NCI-H1105 treated with DMSO at 0.1 percent for 48 hours (cell line): ENCODE data around the gene SPRY2.
"Not testable (repeated sequence)": the region's sequence is repeated elsewhere in the genome, so short reads cannot be mapped to it uniquely, and the experiment has no call there.

Experiments
- DNase-seq: peaks from one replicate; lab custom pipeline; 2025; lab: John Stamatoyannopoulos, UW

Gene SPRY2

GRCh38 chr13:80348750-80349149, 7.8 kb upstream of the SPRY2 start:
- no peak for DNase-seq

DNA sequence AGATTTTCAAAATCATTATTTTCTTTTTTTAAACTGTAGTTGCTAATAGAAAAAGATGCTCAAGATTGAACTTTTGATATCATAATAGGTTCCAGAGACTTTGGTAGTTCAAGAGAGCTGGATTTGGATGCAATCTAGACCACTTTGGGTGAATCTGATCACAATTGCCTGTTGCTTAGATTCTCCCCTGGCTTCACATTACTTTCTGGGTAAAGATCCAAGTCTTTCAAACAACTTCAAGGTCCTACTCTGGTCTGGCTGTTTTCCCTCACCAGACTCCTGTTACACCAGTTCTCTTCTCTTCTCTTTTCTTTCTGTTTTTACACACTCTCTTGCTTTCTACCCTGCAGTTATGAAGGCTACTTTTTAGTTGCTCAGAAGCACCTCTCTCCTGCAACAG, 7.4 kb upstream of the SPRY2 start:
- DNase-seq = no peak

- no peak for DNase-seq
Observed at GRCh38 chr13:80345771-80346510, 5.0 kb upstream of the SPRY2 start.

DNA sequence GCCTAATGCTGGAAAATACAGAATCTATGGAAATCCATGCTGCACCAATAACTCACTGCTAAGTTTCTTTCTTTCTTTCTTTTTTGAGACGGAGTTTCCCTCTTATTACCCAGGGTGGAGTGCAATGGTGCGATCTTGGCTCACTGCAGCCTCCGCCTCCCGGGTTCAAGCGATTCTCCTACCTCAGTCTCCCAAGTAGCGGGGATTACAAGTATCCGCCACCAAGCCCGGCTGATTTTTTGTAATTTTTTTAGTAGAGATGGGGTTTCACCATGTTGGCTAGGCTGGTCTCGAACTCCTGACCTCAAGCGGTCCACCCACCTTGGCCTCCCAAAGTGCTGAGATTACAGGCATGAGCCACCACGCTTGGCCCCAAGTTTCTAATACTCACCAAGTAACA, 3.1 kb upstream of the SPRY2 start:
- DNase-seq = not testable (repeated sequence)

GRCh38 chr13:80342471-80343371, 1.8 kb upstream of the SPRY2 start:
- DNase-seq = peak; percentile 50

DNA sequence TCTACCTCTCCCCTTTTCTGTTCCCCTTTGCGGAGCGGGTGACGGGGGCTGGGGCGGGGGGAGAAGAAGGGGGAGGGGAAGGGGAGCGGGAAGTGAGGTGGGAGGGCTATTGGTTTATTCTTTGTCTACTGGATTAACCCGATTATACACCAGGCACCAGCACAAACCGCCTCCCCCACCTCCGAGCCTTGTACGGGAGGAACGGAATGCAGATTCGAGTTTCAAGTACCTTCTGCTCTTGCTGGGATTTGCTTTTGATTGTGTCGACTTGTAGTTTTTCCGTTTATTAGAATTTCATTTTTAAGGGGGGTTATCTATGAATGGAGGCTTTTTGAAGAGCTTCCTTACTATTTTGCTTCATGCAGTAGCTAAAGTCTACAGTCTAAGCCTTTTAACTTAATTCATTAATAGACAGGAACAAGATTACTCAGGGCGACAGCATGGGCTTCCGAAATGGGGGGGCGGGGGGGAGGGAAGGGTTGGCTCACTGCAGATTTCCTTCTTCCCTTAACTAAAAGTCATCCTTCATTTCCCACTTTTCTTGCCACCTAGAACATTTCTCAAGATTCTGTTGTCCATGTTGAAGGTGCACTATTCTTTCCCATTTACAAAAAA, 937 bp upstream of the SPRY2 start:
- peak; percentile 50 for DNase-seq

GRCh38 chr13:80340651-80341100, 250 bp downstream of the SPRY2 start:
- peak; percentile 44 for DNase-seq

- peak; percentile 44 for DNase-seq
Observed at GRCh38 chr13:80339912-80340650, 845 bp downstream of the SPRY2 start.

DNA sequence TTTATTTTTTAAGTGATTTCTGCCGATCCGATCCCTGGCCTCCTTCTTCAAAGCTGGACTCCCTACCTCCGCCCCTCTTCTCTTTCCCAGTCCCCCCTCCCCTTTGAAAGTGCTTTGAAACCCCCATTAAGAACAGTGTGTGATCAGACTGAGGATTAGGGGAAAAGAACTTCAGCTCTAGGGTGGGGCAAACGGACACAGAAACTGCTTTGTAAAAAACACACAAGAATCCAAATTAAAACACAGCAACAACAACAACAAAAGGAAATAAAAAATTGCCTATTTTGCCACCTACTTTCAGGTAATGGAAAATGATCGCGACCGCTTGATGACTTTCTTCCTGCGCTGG, 1.4 kb downstream of the SPRY2 start:
- DNase-seq = no peak

GRCh38 chr13:80338781-80339562, 2.0 kb downstream of the SPRY2 start:
- DNase-seq = peak; percentile 23

GRCh38 chr13:80337288-80338081, 3.4 kb downstream of the SPRY2 start:
- DNase-seq = no peak

DNA sequence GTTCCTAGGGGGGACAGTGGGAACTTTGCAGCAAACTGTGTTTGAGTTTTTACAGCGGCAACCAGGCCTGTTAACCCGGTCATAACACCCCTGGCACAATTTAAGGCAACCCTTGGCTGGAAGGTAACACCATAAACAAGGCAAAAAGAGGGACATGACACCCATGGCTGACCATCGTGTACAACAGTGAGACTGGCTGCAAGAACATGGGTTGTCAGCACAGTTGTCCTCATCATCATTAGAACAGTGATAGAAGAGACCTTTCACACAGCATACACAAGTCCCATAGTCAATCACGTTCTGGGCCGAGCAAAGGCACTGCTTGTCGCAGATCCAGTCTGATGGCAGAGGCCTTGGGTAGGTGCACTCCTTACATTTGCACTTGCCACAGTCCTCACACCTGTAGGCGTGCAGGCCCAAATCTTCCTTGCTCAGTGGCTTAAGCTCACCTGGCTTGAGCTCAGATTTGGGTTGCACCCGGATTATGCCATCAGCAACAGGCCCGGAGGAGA, 4.1 kb downstream of the SPRY2 start:
- no peak for DNase-seq

GRCh38 chr13:80336370-80336769, 4.6 kb downstream of the SPRY2 start:
- DNase-seq = no peak

- DNase-seq = no peak
Observed at GRCh38 chr13:80334597-80335260, 6.2 kb downstream of the SPRY2 start.

- DNase-seq = no peak
Observed at GRCh38 chr13:80331984-80332383, 8.9 kb downstream of the SPRY2 start.

DNA sequence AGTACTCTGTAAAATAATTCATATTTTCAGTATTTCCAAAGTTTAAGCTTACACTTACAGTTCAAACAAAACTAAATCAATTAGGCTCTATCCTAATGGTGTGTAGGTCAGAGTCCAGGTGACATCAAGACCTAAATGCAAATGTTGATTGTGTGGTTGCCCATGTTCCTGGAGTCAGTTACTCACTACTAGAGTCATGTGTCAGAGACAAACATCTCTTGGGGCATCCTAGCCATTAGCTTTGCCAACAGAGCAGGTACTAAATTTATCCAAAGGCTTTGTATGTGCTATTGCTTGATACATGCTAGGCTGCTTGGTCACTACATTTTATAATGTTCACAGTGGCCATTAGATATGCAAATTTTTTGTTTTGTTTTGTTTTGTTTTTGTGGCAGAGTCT, 11.7 kb downstream of the SPRY2 start:
- DNase-seq = no peak

GRCh38 chr13:80319004-80319403, 21.9 kb downstream of the SPRY2 start:
- DNase-seq = no peak

GRCh38 chr13:80314711-80315653, 25.9 kb downstream of the SPRY2 start:
- DNase-seq = peak; percentile 60
